C4-2B (cell line): ENCODE measurements around the gene MCM8.

Experiments used
- H3K27ac ChIP-seq: fragments of 450-650 bp; 2 replicates; pipeline ENCODE4 v1.5.1; 2017
- CTCF ChIP-seq: fragments of 450-650 bp; conservative IDR thresholded peaks from 2 replicates; pipeline ENCODE4 v1.5.1; 2017; ENCODE audit warnings: mild to moderate bottlenecking
- ZFX ChIP-seq: fragments of 450-650 bp; IDR thresholded peaks from 2 replicates; pipeline ENCODE4 v1.6.1; 2017

Gene MCM8

GRCh38 chr20:5932796-5933195 is 17.7 kb upstream of the MCM8 start:
- TF ChIP-seq CTCF (no peak), ZFX (no peak)
- no peak overlapping the region for H3K27ac ChIP-seq

DNA sequence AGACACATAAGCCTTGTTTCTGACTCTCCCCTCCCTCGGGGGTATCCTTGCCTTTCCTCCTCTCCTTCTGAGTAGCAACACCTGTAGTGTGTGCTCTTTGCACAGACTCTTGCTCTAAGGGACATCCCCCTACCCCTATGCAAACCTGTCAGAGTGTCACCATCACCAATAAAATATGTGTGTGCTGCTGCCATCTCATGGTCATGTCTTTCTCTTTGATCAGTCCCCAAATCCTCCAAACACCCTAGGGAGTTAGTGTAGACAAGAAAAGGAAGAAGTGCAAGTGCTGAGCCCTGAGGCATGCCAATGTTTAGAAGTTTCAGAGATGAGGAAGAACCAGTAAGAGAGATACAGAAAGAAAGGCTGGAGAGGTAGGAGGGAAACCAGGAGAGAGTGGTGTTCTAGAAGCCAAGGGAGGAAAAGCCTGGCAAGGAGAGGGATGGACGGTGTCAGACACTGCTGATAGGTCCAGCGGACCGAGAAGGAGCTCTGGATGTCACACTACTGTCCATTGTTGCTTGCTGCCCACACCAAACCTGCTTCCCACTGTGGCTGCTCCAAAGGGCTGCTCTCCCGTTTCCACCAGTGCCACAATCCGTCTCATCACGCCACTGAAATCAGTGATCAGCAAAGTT is 16.5 kb upstream of the MCM8 start:
- no peak overlapping the region for H3K27ac ChIP-seq
- peak; percentile 40 for TF ChIP-seq CTCF
- TF ChIP-seq ZFX, result no peak

- no peak for TF ChIP-seq ZFX
- no peak for TF ChIP-seq CTCF
- H3K27ac ChIP-seq, result no peak overlapping the region
Measured at GRCh38 chr20:5935384-5935783, 15.1 kb upstream of the MCM8 start.

DNA sequence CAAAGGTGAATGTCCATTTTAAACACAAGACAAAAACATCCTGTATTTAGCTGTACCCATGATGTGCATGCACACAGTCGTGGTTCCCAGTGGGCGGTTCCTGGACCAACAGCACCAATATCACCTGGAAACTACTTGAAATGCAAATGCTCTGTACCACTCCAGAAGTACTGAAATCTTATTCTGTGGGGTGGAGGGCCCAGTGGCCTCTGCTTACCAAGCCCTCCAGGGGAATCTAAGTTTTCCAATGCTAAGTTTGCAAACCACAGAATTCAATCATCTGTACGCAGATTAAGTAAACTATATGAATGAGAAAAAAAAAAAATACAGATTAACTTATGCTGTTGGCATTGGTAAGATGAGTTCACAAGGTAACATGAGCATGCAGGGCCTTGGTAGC is 14.2 kb upstream of the MCM8 start:
- TF ChIP-seq ZFX (no peak), CTCF (no peak)

DNA sequence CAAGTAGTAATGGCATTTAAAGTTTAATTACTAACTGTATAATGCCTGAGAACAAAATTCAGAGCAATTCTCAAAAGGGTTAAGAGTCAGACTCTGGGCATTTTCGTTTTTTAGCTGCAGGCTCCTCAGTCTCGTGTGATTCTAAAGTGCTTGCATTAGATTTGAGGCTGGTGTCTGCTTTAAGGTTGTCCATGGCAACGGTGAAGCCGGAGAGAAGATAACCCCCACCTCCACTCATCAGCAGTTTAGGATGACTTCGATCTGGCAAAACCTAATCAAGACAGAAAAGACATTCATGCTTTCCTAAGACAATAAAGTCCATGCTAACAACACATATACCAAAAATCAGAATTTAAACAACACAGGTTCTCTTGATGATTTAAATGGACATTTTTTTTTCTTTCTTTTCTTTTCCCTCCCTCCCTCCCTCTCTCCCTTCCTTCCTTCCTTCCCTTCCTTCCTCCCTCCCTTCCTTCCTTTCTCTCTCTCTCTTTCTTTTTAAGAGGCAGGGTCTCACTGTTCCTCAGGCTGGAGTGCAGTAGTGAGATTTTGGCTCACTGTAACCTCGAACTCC is 11.9 kb upstream of the MCM8 start:
- no peak overlapping the region for H3K27ac ChIP-seq
- no peak for TF ChIP-seq ZFX
- no peak for TF ChIP-seq CTCF

More for the DNA sequence above, 14.2 kb upstream of the MCM8 start:
- H3K27ac ChIP-seq, result no peak overlapping the region

- no peak for TF ChIP-seq CTCF
- no peak for TF ChIP-seq ZFX
- H3K27ac ChIP-seq, result no peak overlapping the region
Measured at GRCh38 chr20:5945963-5946362, 4.5 kb upstream of the MCM8 start.

GRCh38 chr20:5947276-5947675 is 3.2 kb upstream of the MCM8 start:
- TF ChIP-seq ZFX (no peak), CTCF (no peak)
- H3K27ac ChIP-seq, result no peak overlapping the region
